ENCODE measurements around the gene SULT1E1. TPM values are rescaled to one million over a fixed set of nuclear protein-coding genes. Genes with fewer than 3 reads are reported as not detected.

Gene SULT1E1
- total and polyA plus RNA-seq, 2 of the 8 experiments (the other 6 are each of a cell fraction or from before 2014, with no cell fraction given) = not detected

- no peak overlapping the region for H3K4ac ChIP-seq (replicated peaks; ENCODE audit: insufficient read length, low read depth, low read length)
- no peaks in the 10 kb centered on the region for H3K4me1 ChIP-seq (replicated peaks in 1 of 4; ENCODE audit: control insufficient read depth in 3 of 4, insufficient read depth in 4 of 4, low read length in 3 of 4)
- DNase-seq (ENCODE audit: low read depth in 1 of 2, low spot score in 2 of 2) (no peak), FAIRE-seq (no peak)
- no peak overlapping the region for H2BK20ac ChIP-seq (ENCODE audit: low read length)
- no peaks in the 10 kb centered on the region for H3K9me3 ChIP-seq (ENCODE audit: insufficient read depth in 2 of 2, low read depth in 1 of 2, low read length in 1 of 2)
- no peaks in the 10 kb centered on the region for H3K27me3 ChIP-seq (replicated peaks in 1 of 4; ENCODE audit: control insufficient read depth in 3 of 4, extremely low read depth in 1 of 4, insufficient read depth in 3 of 4, low read length in 3 of 4)
- H3K79me2 ChIP-seq (ENCODE audit: control insufficient read depth in 1 of 2, insufficient read depth in 2 of 2, low read length in 2 of 2) = no peaks in the 10 kb centered on the region
- H3K27ac ChIP-seq (ENCODE audit: low read depth, low read length) = no peak overlapping the region
- H3K18ac ChIP-seq (ENCODE audit: extremely low read depth, low read length) = no peak overlapping the region
- H3K4me3 ChIP-seq (ENCODE audit: extremely low read depth in 1 of 4, insufficient read depth in 2 of 4, low read depth in 3 of 4, low read length in 4 of 4) = no peak overlapping the region
- WGBS, 2 experiments (ENCODE audit: extremely low coverage in 1 of 2, insufficient coverage in 1 of 2, insufficient read length in 1 of 2, insufficient replicate concordance in 2 of 2, low coverage in 1 of 2, low lambda C conversion rate in 2 of 2, missing lambda C conversion rate in 1 of 2) = 92% methylated on average over 1 of the region's 1 CpG; no CpG with 5 or more reads in 1 of the 2 experiments
- CTCF ChIA-PET (ENCODE audit: partially characterized antibody) = no interaction called here
- no peak overlapping the region for H2BK120ac ChIP-seq (replicated peaks; ENCODE audit: low read depth, low read length)
- no peak overlapping the region for H4K5ac ChIP-seq (ENCODE audit: insufficient read length, low read depth, low read length)
- H2BK5ac ChIP-seq (ENCODE audit: low read depth, low read length) = no peak overlapping the region
- H4K8ac ChIP-seq (ENCODE audit: extremely low read depth, insufficient read depth, low read length) = no peak overlapping the region
- H3K56ac ChIP-seq (replicated peaks; ENCODE audit: insufficient read length, low read depth, low read length) = no peak overlapping the region
- no peak overlapping the region for H2AK5ac ChIP-seq (ENCODE audit: low read depth, low read length)
- no peaks in the 10 kb centered on the region for H3K79me1 ChIP-seq (ENCODE audit: low read depth, low read length)
- no peak overlapping the region for H3K23ac ChIP-seq (ENCODE audit: insufficient read length)
- H3K36me3 ChIP-seq (ENCODE audit: control insufficient read depth in 2 of 4, insufficient read depth in 4 of 4, low read length in 3 of 4) = no peaks in the 10 kb centered on the region
- POLR2A ChIA-PET (ENCODE audit: partially characterized antibody) = no interaction called here
- H4K20me1 ChIP-seq (replicated peaks in 1 of 2; ENCODE audit: control insufficient read depth in 1 of 2, insufficient read depth in 2 of 2, low read length in 2 of 2) = no peaks in the 10 kb centered on the region
- H3K4me2 ChIP-seq (ENCODE audit: insufficient read depth in 1 of 2, low read depth in 2 of 2, low read length in 2 of 2) = no peak overlapping the region
- H4K91ac ChIP-seq (replicated peaks; ENCODE audit: insufficient read length, low read length) = no peak overlapping the region
- H3K14ac ChIP-seq (ENCODE audit: insufficient read length) = no peak overlapping the region
- H2AFZ ChIP-seq (ENCODE audit: low read length) = no peak overlapping the region
- H2BK15ac ChIP-seq (ENCODE audit: low read length) = no peak overlapping the region
- H2BK12ac ChIP-seq (ENCODE audit: low read depth, low read length) = no peak overlapping the region
- no peaks in the 10 kb centered on the region for H3K23me2 ChIP-seq (ENCODE audit: low read depth, low read length)
- H3K9ac ChIP-seq (replicated peaks in 1 of 4; ENCODE audit: extremely low read depth in 1 of 4, low read depth in 3 of 4, low read length in 3 of 4) = no peak overlapping the region
- no peak for TF ChIP-seq GTF2F1 (IDR thresholded peaks at IDR 0.05; ENCODE audit: borderline replicate concordance, low read depth, low read length)
- TF ChIP-seq EGR1 (IDR thresholded peaks at IDR 0.05; ENCODE audit: borderline replicate concordance, low read depth, low read length) = no peak
- TF ChIP-seq RNF2 (IDR thresholded peaks at IDR 0.05; ENCODE audit: borderline replicate concordance, low read depth, low read length, missing control alignments, poor library complexity, severe bottlenecking) = no peak
- TF ChIP-seq BCL11A (IDR thresholded peaks at IDR 0.05; ENCODE audit: low read depth in 2 of 2, low read length in 2 of 2) = no peak
- TF ChIP-seq CREB1 (IDR thresholded peaks at IDR 0.05) = no peak
- no peak for TF ChIP-seq ASH2L (IDR thresholded peaks at IDR 0.05; ENCODE audit: low read length)
These were observed 47.2 kb upstream of the SULT1E1 start for GRCh38 chr4:69907151-69907550.
